Measurements from ENCODE around the gene VWC2L. TPM values are rescaled to one million over a fixed set of nuclear protein-coding genes. Genes with fewer than 3 reads are reported as not detected.

Gene VWC2L
- total and polyA plus RNA-seq, 2 of the 8 experiments (the other 6 are each of a cell fraction or from before 2014, with no cell fraction given) = not detected

DNA sequence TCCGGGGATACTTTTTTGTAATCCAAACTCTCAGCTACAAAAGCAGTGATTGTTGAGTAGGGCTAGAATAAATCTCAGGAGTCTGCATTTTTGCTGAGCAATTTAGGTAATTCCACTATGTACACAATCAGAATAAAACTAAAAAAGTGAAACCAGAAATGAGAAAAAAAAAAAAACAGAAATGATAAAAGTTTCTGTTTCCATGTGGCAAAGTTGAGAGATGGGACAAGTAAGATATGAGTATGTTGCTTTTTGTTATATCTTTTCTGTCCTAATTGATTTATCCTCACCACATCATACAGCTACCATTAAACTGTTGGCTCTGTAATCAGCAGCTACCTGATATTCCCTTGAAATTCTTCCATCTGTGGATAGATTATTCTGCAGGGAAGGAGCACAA lies 92.7 kb downstream of the VWC2L start:
- WGBS, 2 experiments (ENCODE audit: extremely low coverage in 1 of 2, insufficient coverage in 1 of 2, insufficient read length in 1 of 2, insufficient replicate concordance in 2 of 2, low coverage in 1 of 2, low lambda C conversion rate in 2 of 2, missing lambda C conversion rate in 1 of 2) = 89% methylated on average over 1 of the region's 1 CpG; no CpG with 5 or more reads in 1 of the 2 experiments
- Histone ChIP-seq H3K79me2 (ENCODE audit: control insufficient read depth in 1 of 2, insufficient read depth in 2 of 2, low read length in 2 of 2) (no peaks in the 10 kb centered on the region), H3K9ac (replicated peaks in 1 of 4; ENCODE audit: extremely low read depth in 1 of 4, low read depth in 3 of 4, low read length in 3 of 4) (no peak overlapping the region), H3K9me3 (ENCODE audit: insufficient read depth in 2 of 2, low read depth in 1 of 2, low read length in 1 of 2) (no peaks in the 10 kb centered on the region), H3K36me3 (ENCODE audit: control insufficient read depth in 2 of 4, insufficient read depth in 4 of 4, low read length in 3 of 4) (no peaks in the 10 kb centered on the region), H3K4me1 (replicated peaks in 1 of 4; ENCODE audit: control insufficient read depth in 3 of 4, insufficient read depth in 4 of 4, low read length in 3 of 4) (no peaks in the 10 kb centered on the region), H2BK20ac (ENCODE audit: low read length) (no peak overlapping the region), H2AK5ac (ENCODE audit: low read depth, low read length) (no peak overlapping the region), H3K79me1 (ENCODE audit: low read depth, low read length) (no peaks in the 10 kb centered on the region), H4K5ac (ENCODE audit: insufficient read length, low read depth, low read length) (no peak overlapping the region), H3K14ac (ENCODE audit: insufficient read length) (no peak overlapping the region), H3K4me3 (ENCODE audit: extremely low read depth in 1 of 4, insufficient read depth in 2 of 4, low read depth in 3 of 4, low read length in 4 of 4) (no peak overlapping the region), H2BK120ac (replicated peaks; ENCODE audit: low read depth, low read length) (no peak overlapping the region), H2BK15ac (ENCODE audit: low read length) (no peak overlapping the region), H3K23ac (ENCODE audit: insufficient read length) (no peak overlapping the region), H3K27ac (ENCODE audit: low read depth, low read length) (no peak overlapping the region), H3K56ac (replicated peaks; ENCODE audit: insufficient read length, low read depth, low read length) (no peak overlapping the region), H4K8ac (ENCODE audit: extremely low read depth, insufficient read depth, low read length) (no peak overlapping the region), H3K4ac (replicated peaks; ENCODE audit: insufficient read length, low read depth, low read length) (no peak overlapping the region), H3K4me2 (ENCODE audit: insufficient read depth in 1 of 2, low read depth in 2 of 2, low read length in 2 of 2) (no peak overlapping the region), H2BK12ac (ENCODE audit: low read depth, low read length) (no peak overlapping the region), H3K27me3 (replicated peaks in 1 of 4; ENCODE audit: control insufficient read depth in 3 of 4, extremely low read depth in 1 of 4, insufficient read depth in 3 of 4, low read length in 3 of 4) (no peaks in the 10 kb centered on the region), H3K23me2 (ENCODE audit: low read depth, low read length) (no peaks in the 10 kb centered on the region), H4K20me1 (replicated peaks in 1 of 2; ENCODE audit: control insufficient read depth in 1 of 2, insufficient read depth in 2 of 2, low read length in 2 of 2) (no peaks in the 10 kb centered on the region), H4K91ac (replicated peaks; ENCODE audit: insufficient read length, low read length) (no peak overlapping the region), H3K18ac (ENCODE audit: extremely low read depth, low read length) (no peak overlapping the region), H2AFZ (ENCODE audit: low read length) (no peak overlapping the region), H2BK5ac (ENCODE audit: low read depth, low read length) (no peak overlapping the region)
- DNase-seq (ENCODE audit: low read depth in 1 of 2, low spot score in 2 of 2) (no peak), FAIRE-seq (no peak)
- ChIA-PET CTCF (ENCODE audit: partially characterized antibody) (interaction anchor here (0.6 to 1.6 kb wide), 4 partner anchors 15 to 1393 kb away, joined by 3 to 7 read pairs (median 4); no protein-coding TSS in a partner anchor), POLR2A (ENCODE audit: partially characterized antibody) (no interaction called here)
- no peak for TF ChIP-seq BRCA1 (IDR thresholded peaks at IDR 0.05; ENCODE audit: low read depth, low read length)
- TF ChIP-seq SP2 (IDR thresholded peaks at IDR 0.05; ENCODE audit: low read length) = no peak
- TF ChIP-seq KDM1A (IDR thresholded peaks at IDR 0.05; ENCODE audit: borderline replicate concordance, low read length) = no peak
- no peak for TF ChIP-seq ASH2L (IDR thresholded peaks at IDR 0.05; ENCODE audit: low read length)
- TF ChIP-seq CBX8 (IDR thresholded peaks at IDR 0.05; ENCODE audit: borderline replicate concordance, low read depth, low read length) = no peak
- no peak for TF ChIP-seq KDM4A (IDR thresholded peaks at IDR 0.05; ENCODE audit: low read depth, low read length, severe bottlenecking)
- TF ChIP-seq BACH1 (IDR thresholded peaks at IDR 0.05; ENCODE audit: low read length) = no peak
- TF ChIP-seq TBP (IDR thresholded peaks at IDR 0.05; ENCODE audit: low read depth, low read length) = no peak
- TF ChIP-seq YY1 (IDR thresholded peaks at IDR 0.05; ENCODE audit: low read depth, low read length) = no peak
- TF ChIP-seq TCF12 (IDR thresholded peaks at IDR 0.05; ENCODE audit: low read depth, low read length) = no peak
- TF ChIP-seq CHD1 (IDR thresholded peaks at IDR 0.05; ENCODE audit: low read depth, low read length) = no peak
- no peak for TF ChIP-seq ATF2 (IDR thresholded peaks at IDR 0.05; ENCODE audit: low read length)
- TF ChIP-seq FOSL1 (IDR thresholded peaks at IDR 0.05; ENCODE audit: insufficient read depth, low read depth, low read length) = no peak
- no peak for TF ChIP-seq PHF8 (conservative IDR thresholded peaks at IDR 0.05; ENCODE audit: low read depth, low read length)
- TF ChIP-seq MAFK (IDR thresholded peaks at IDR 0.05; ENCODE audit: low read depth, low read length) = no peak

Data from H1 (cell line).